IMR-90 (cell line): Measurements from ENCODE around the gene DHRS13. TPM values are rescaled to one million over a fixed set of nuclear protein-coding genes. Genes with fewer than 3 reads are reported as not detected.

Experiments
- ATAC-seq: fragments of 200-7000 bp; cut with Tn5 transposase; 2 replicates; pipeline ENCODE4 v1.9.1; 2020; ENCODE audit warnings: low read depth, mild to moderate bottlenecking, moderate library complexity
- BruUV-seq: library from RNA; stranded (reverse); fragments of 400-500 nt; replicated peaks from 2 replicates; lab custom pipeline; 2021; lab: Mats Ljungman, UMichigan
- CTCF ChIA-PET: fragments of 300-600 bp; formaldehyde crosslinking; extraction: SDS; loops from one replicate; lab custom pipeline; 2021; ENCODE audit warnings: antibody characterized with exemption; lab: Yijun Ruan, JAX
- POLR2A ChIA-PET: fragments of 300-600 bp; sonication (Branson Sonifier 250); formaldehyde crosslinking; loops from one replicate; lab custom pipeline; 2022; ENCODE audit warnings: antibody characterized with exemption; ENCODE audit not compliant: unreplicated experiment; lab: Charles Lee
- DNase-seq: peaks from one replicate; pipeline ENCODE4 v3.0.0; 2013
- H2AFZ ChIP-seq: replicated peaks from 2 replicates; pipeline ENCODE3; 2013; ENCODE audit warnings: low read length, mild to moderate bottlenecking; ENCODE audit not compliant: poor library complexity
- H2AK5ac ChIP-seq: 2 replicates; pipeline ENCODE4 v1.6.1; 2013; ENCODE audit warnings: low read depth, low read length, inconsistent platforms
- H2AK9ac ChIP-seq: replicated peaks from 2 replicates; pipeline ENCODE3; 2013; ENCODE audit warnings: mild to moderate bottlenecking, low read depth, low read length, moderate library complexity; ENCODE audit not compliant: poor library complexity
- H2BK120ac ChIP-seq: 2 replicates; pipeline ENCODE4 v1.6.1; 2013; ENCODE audit warnings: low read depth, low read length, inconsistent platforms
- H2BK15ac ChIP-seq: 3 replicates; pipeline ENCODE4 v1.6.1; 2013; ENCODE audit warnings: low read depth, low read length, inconsistent platforms
- H2BK20ac ChIP-seq: 2 replicates; pipeline ENCODE4 v1.6.1; 2013; ENCODE audit warnings: low read depth, mild to moderate bottlenecking, inconsistent platforms, low read length, moderate library complexity
- H2BK5ac ChIP-seq: 2 replicates; pipeline ENCODE4 v1.6.1; 2013; ENCODE audit warnings: mild to moderate bottlenecking, low read depth, low read length, inconsistent platforms; ENCODE audit not compliant: poor library complexity, severe bottlenecking
- H3K14ac ChIP-seq: replicated peaks from 2 replicates; pipeline ENCODE4 v1.6.1; 2013; ENCODE audit warnings: low read depth, low read length, inconsistent platforms
- H3K18ac ChIP-seq: 2 replicates; pipeline ENCODE4 v1.6.1; 2013; ENCODE audit warnings: low read depth, low read length, control low read depth
- H3K23ac ChIP-seq: 2 replicates; pipeline ENCODE4 v1.6.1; 2013; ENCODE audit warnings: low read depth, low read length, inconsistent platforms
- H3K27ac ChIP-seq: 2 replicates; pipeline ENCODE4 v1.5.1; 2013; ENCODE audit warnings: mild to moderate bottlenecking, control low read depth, low read length; ENCODE audit not compliant: insufficient read depth
- H3K27me3 ChIP-seq: 2 replicates; pipeline ENCODE4 v1.6.1; 2013; ENCODE audit warnings: low read length; ENCODE audit not compliant: control insufficient read depth, insufficient read depth
- H3K36me3 ChIP-seq: 2 replicates; pipeline ENCODE4 v1.6.1; 2013; ENCODE audit warnings: low read length, mixed read lengths; ENCODE audit not compliant: control insufficient read depth, insufficient read depth
- H3K4ac ChIP-seq: 2 replicates; pipeline ENCODE4 v1.6.1; 2013; ENCODE audit warnings: low read depth, low read length, inconsistent platforms
- H3K4me1 ChIP-seq: 2 replicates; pipeline ENCODE4 v1.6.1; 2013; ENCODE audit warnings: low read length, mixed read lengths; ENCODE audit not compliant: control insufficient read depth, insufficient read depth
- H3K4me2 ChIP-seq: 2 replicates; pipeline ENCODE4 v1.6.1; 2013; ENCODE audit warnings: low read depth, mild to moderate bottlenecking, control low read depth, low read length, moderate library complexity
- H3K4me3 ChIP-seq: 2 replicates; pipeline ENCODE4 v1.5.1; 2013; ENCODE audit warnings: low read depth, mild to moderate bottlenecking, control low read depth, low read length, moderate library complexity; ENCODE audit not compliant: insufficient read depth
- H3K56ac ChIP-seq: 2 replicates; pipeline ENCODE4 v1.6.1; 2013; ENCODE audit warnings: low read length, inconsistent platforms; ENCODE audit not compliant: insufficient read depth; ENCODE audit errors: extremely low read depth
- H3K79me1 ChIP-seq, 2 experiments: 2 replicates each; pipeline ENCODE4 v1.6.1; 2013; ENCODE audit warnings: low read length in 2 of 2, inconsistent platforms in 1 of 2, low read depth in 1 of 2
- H3K9ac ChIP-seq: 2 replicates; pipeline ENCODE4 v1.6.1; 2013; ENCODE audit warnings: low read depth, low read length, control low read depth
- H3K9me1 ChIP-seq: 2 replicates; pipeline ENCODE4 v1.6.1; 2013; ENCODE audit warnings: low read length, inconsistent platforms; ENCODE audit not compliant: insufficient read depth
- H3K9me3 ChIP-seq: 2 replicates; pipeline ENCODE4 v1.6.1; 2013; ENCODE audit warnings: low read length; ENCODE audit not compliant: control insufficient read depth, insufficient read depth
- H4K20me1 ChIP-seq: 2 replicates; pipeline ENCODE4 v1.6.1; 2013; ENCODE audit warnings: low read length, inconsistent platforms; ENCODE audit not compliant: insufficient read depth
- H4K5ac ChIP-seq: 2 replicates; pipeline ENCODE4 v1.6.1; 2013; ENCODE audit warnings: mild to moderate bottlenecking, low read depth, low read length, control low read depth
- H4K8ac ChIP-seq, 2 experiments: 2 replicates each; pipeline ENCODE4 v1.6.1; 2013; ENCODE audit warnings: low read depth in 2 of 2, low read length in 2 of 2, control low read depth in 1 of 2, inconsistent platforms in 1 of 2
- H4K91ac ChIP-seq: 2 replicates; pipeline ENCODE4 v1.6.1; 2013; ENCODE audit warnings: low read depth, low read length, inconsistent platforms; ENCODE audit not compliant: insufficient read depth
- CEBPB ChIP-seq: IDR thresholded peaks from 2 replicates; pipeline ENCODE4 v1.6.1; 2012; ENCODE audit warnings: low read depth, low read length, improper control_type of control experiment
- MAFK ChIP-seq: IDR thresholded peaks from 2 replicates; pipeline ENCODE4 v1.6.1; 2012; ENCODE audit warnings: low read depth, low read length, improper control_type of control experiment
- RCOR1 ChIP-seq: IDR thresholded peaks from 2 replicates; pipeline ENCODE4 v1.6.1; 2012; ENCODE audit warnings: mild to moderate bottlenecking, low read length, improper control_type of control experiment; ENCODE audit not compliant: insufficient replicate concordance
- SMC3 ChIP-seq: fragments of 150-350 bp; IDR thresholded peaks from 2 replicates; pipeline ENCODE4 v1.6.1; 2016; ENCODE audit warnings: low read depth, mild to moderate bottlenecking, antibody characterized with exemption, low read length, moderate library complexity
- WGBS, 2 experiments: methylation state at CpG; one replicate each; pipeline versions ENCODE4 v1.1.5 to v1.1.7; 2013; ENCODE audit warnings: missing lambda C conversion rate in 2 of 2; ENCODE audit not compliant: insufficient read length in 1 of 2; ENCODE audit errors: extremely low coverage in 2 of 2; 5-methylcytosine and 5-hydroxymethylcytosine counted together
- dilution Hi-C: fragments of 300-500 bp; cut with HindIII; formaldehyde crosslinking; loops from one replicate; pipeline ENCODE4 v1.14.3; 2018; ENCODE audit warnings: low sequenced_read_pairs; ENCODE audit not compliant: unreplicated experiment
- in situ Hi-C: fragments of 300-500 bp; cut with MboI; formaldehyde crosslinking; loops from 3 replicates; pipeline ENCODE4 v1.14.3; 2019; ENCODE audit warnings: low sequenced_read_pairs, inconsistent platforms, mixed read lengths
- intact Hi-C: fragments of 100-400 bp; cut with micrococcal nuclease; formaldehyde crosslinking; loops from 2 replicates; pipeline ENCODE4 v1.10.0; 2022
- polyA plus RNA-seq, 3 experiments: library from polyadenylated mRNA; depleted of rRNA; stranded (reverse); fragments of >200 nt; gene quantifications; 2 replicates each; pipeline ENCODE4 v1.2.3, GENCODE V29; 2012; ENCODE audit warnings: low replicate concordance in 1 of 3
- total RNA-seq: library from RNA; depleted of rRNA; stranded (reverse); fragments of >200 nt; gene quantifications from 2 replicates; pipeline ENCODE4 v1.2.3, GENCODE V29; 2012
- TF ChIP-seq, protein P1 (sequence below): fragments of 150-350 bp; IDR thresholded peaks from 2 replicates; pipeline ENCODE4 v1.6.1; 2017; ENCODE audit warnings: mild to moderate bottlenecking, antibody characterized with exemption, low read length, low read depth

The DHRS13 gene
- total and polyA plus RNA-seq, 2 of the 4 experiments (the other 2 are of a cell fraction) = 2.7 to 3.9 TPM

DNA sequence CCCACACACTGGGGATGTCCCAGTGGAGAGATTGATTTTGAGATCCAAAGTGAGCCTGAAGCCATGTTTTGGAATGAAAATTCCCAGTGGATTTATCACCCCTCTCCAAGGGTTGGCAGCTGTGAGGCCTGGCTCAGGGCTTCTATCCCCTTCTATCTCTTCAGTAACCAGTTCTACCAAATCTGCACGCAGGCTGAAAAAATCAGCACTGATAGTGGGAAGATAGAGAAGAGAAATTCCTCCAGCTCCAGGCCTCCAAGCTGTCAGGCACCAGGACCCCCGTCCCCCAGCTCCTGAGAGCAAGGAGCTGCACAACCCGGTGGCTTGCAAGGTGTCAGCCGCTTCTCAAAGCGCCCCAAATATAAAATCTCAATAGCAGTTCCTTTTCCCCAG is 6.4 kb downstream of the DHRS13 start:
- CTCF ChIA-PET = interaction anchor here (0.9 to 2.8 kb wide), 3 partner anchors 57 to 169 kb away, joined by 3 to 15 read pairs (median 11); partner anchors contain the start of gene TLCD1
- peak overlapping the region; percentile 79 for H3K4me3 ChIP-seq
- no peak overlapping the region for H3K56ac ChIP-seq
- H4K91ac ChIP-seq = no peak overlapping the region
- H4K20me1 ChIP-seq = peaks cover 25% of the 10 kb centered on the region; the same call in 1 of the 2 replicates
- no peak overlapping the region for H3K18ac ChIP-seq
- no peak overlapping the region for H2BK20ac ChIP-seq
- POLR2A ChIA-PET = no interaction called here
- H3K79me1 ChIP-seq = peaks cover 19 to 60% of the 10 kb centered on the region in 2 experiments
- H3K4me2 ChIP-seq = peak overlapping the region; percentile 75
- no peak overlapping the region for H4K5ac ChIP-seq
- 0 out of 2 replicates have a peak overlapping the region, but pooled peaks have one; percentile 53 for H3K23ac ChIP-seq
- DNase-seq (no peak), ATAC-seq (peak; percentile 5; the same call in 1 of the 2 replicates)
- no peaks in the 10 kb centered on the region for H3K27me3 ChIP-seq
- no peak overlapping the region for H2BK5ac ChIP-seq
- TF ChIP-seq RCOR1 (no peak), SMC3 (no peak), CEBPB (no peak), MAFK (no peak)
- TF ChIP-seq, protein P1, sequence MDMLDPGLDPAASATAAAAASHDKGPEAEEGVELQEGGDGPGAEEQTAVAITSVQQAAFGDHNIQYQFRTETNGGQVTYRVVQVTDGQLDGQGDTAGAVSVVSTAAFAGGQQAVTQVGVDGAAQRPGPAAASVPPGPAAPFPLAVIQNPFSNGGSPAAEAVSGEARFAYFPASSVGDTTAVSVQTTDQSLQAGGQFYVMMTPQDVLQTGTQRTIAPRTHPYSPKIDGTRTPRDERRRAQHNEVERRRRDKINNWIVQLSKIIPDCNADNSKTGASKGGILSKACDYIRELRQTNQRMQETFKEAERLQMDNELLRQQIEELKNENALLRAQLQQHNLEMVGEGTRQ = no peak
- peaks cover 20% of the 10 kb centered on the region for H3K9me1 ChIP-seq
- H2AFZ ChIP-seq = no peak overlapping the region
- H2BK120ac ChIP-seq = no peak overlapping the region
- no peak overlapping the region; a peak in 2 of 4 replicates for H4K8ac ChIP-seq
- peak overlapping the region; percentile 18 for H2AK9ac ChIP-seq
- in situ Hi-C loops (no loop called here), dilution Hi-C loops (no loop called here), intact Hi-C loops (no loop called here)
- no peaks in the 10 kb centered on the region for H3K36me3 ChIP-seq
- no peak overlapping the region; the same call in 1 of the 2 replicates for H2AK5ac ChIP-seq
- peak overlapping the region; percentile 79 for H3K9ac ChIP-seq
- H3K4me1 ChIP-seq = peaks cover 9% of the 10 kb centered on the region
- H3K9me3 ChIP-seq = no peaks in the 10 kb centered on the region
- 0 out of 2 replicates have a peak overlapping the region, but pooled peaks have one; percentile 68 for H3K14ac ChIP-seq
- WGBS, 2 experiments = 40% methylated on average over 1 of the region's 5 CpGs; no CpG with 5 or more reads in 1 of the 2 experiments
- H2BK15ac ChIP-seq = no peak overlapping the region
- BruUV-seq = no TSS peak
- peak overlapping the region; percentile 8 for H3K27ac ChIP-seq
- H3K4ac ChIP-seq = no peak overlapping the region
